WTC11 (cell line): ENCODE results near the gene PRSS56. TPM values are rescaled to one million over a fixed set of nuclear protein-coding genes. Genes with fewer than 3 reads are reported as not detected.

Experiments
- ATAC-seq: fragments of 200-7000 bp; cut with Tn5 transposase; 2 replicates; pipeline ENCODE4 v1.10.0; 2021; ENCODE audit warnings: mild to moderate bottlenecking, moderate library complexity
- CTCF ChIA-PET: fragments of 300-600 bp; sonication (Branson Sonifier 250); formaldehyde crosslinking; loops from one replicate; lab custom pipeline; 2021; ENCODE audit warnings: antibody characterized with exemption; lab: Charles Lee
- POLR2A ChIA-PET: fragments of 350-600 bp; sonication (Branson Sonifier 250); formaldehyde crosslinking; loops from one replicate; lab custom pipeline; 2021; ENCODE audit warnings: antibody characterized with exemption; lab: Charles Lee
- DNase-seq: peaks from one replicate; pipeline ENCODE4 v3.0.0; 2021; ENCODE audit warnings: low spot score
- H3K27ac Mint-ChIP-seq: 2 replicates; pipeline ENCODE4 v1.8.0; 2021; ENCODE audit warnings: mixed read lengths
- H3K27me3 Mint-ChIP-seq: 2 replicates; pipeline ENCODE4 v1.8.0; 2021; ENCODE audit warnings: low read depth, mild to moderate bottlenecking, moderate library complexity, mixed read lengths
- H3K36me3 Mint-ChIP-seq: 2 replicates; pipeline ENCODE4 v1.8.0; 2021; ENCODE audit warnings: mixed read lengths
- H3K4me1 Mint-ChIP-seq: 2 replicates; pipeline ENCODE4 v1.8.0; 2022; ENCODE audit warnings: mixed read lengths
- H3K4me3 Mint-ChIP-seq: 2 replicates; pipeline ENCODE4 v1.8.0; 2021; ENCODE audit warnings: mild to moderate bottlenecking, moderate library complexity, mixed read lengths
- H3K9me3 Mint-ChIP-seq: 2 replicates; pipeline ENCODE4 v1.8.0; 2021; ENCODE audit warnings: mixed read lengths
- CREB1 ChIP-seq: sonication (generic); formaldehyde crosslinking; IDR thresholded peaks from 2 replicates; pipeline ENCODE4 v1.8.0; 2023; ENCODE audit warnings: mild to moderate bottlenecking, missing genetic modification reagents
- CREM ChIP-seq: sonication (generic); formaldehyde crosslinking; IDR thresholded peaks from 2 replicates; pipeline ENCODE4 v1.8.1; 2022; ENCODE audit warnings: mild to moderate bottlenecking, missing genetic modification reagents, moderate library complexity
- EMX1 ChIP-seq: fragments of 250-450 bp; sonication (Bioruptor Pico); IDR thresholded peaks from 2 replicates; pipeline ENCODE4 v1.8.0; 2021; ENCODE audit warnings: mild to moderate bottlenecking
- ESRRA ChIP-seq: sonication (generic); formaldehyde crosslinking; IDR thresholded peaks from 2 replicates; pipeline ENCODE4 v1.8.1; 2022; ENCODE audit warnings: mild to moderate bottlenecking, missing genetic modification reagents, borderline replicate concordance
- ETV6 ChIP-seq: sonication (generic); formaldehyde crosslinking; IDR thresholded peaks from 2 replicates; pipeline ENCODE4 v1.8.1; 2022; ENCODE audit warnings: mild to moderate bottlenecking, missing genetic modification reagents
- FOXP1 ChIP-seq: sonication (generic); formaldehyde crosslinking; IDR thresholded peaks from 2 replicates; pipeline ENCODE4 v1.8.0; 2022; ENCODE audit warnings: missing genetic modification reagents, mild to moderate bottlenecking, moderate library complexity, borderline replicate concordance
- IRF2 ChIP-seq: sonication (generic); formaldehyde crosslinking; IDR thresholded peaks from 2 replicates; pipeline ENCODE4 v1.8.0; 2022; ENCODE audit warnings: low read depth, missing genetic modification reagents, borderline replicate concordance
- NFATC4 ChIP-seq: fragments of 250-450 bp; sonication (Bioruptor Pico); IDR thresholded peaks from 2 replicates; pipeline ENCODE4 v1.9.0; 2021; ENCODE audit warnings: mild to moderate bottlenecking
- NR2C2 ChIP-seq: sonication (generic); formaldehyde crosslinking; IDR thresholded peaks from 2 replicates; pipeline ENCODE4 v1.8.0; 2022; ENCODE audit warnings: mild to moderate bottlenecking, missing genetic modification reagents
- RELA ChIP-seq: sonication (generic); formaldehyde crosslinking; IDR thresholded peaks from 2 replicates; pipeline ENCODE4 v1.8.1; 2022; ENCODE audit warnings: missing genetic modification reagents, mild to moderate bottlenecking, borderline replicate concordance
- SP1 ChIP-seq: sonication (generic); formaldehyde crosslinking; conservative IDR thresholded peaks from 2 replicates; pipeline ENCODE4 v1.8.1; 2022; ENCODE audit warnings: missing genetic modification reagents
- TEAD4 ChIP-seq: sonication (generic); formaldehyde crosslinking; IDR thresholded peaks from 2 replicates; pipeline ENCODE4 v1.8.0; 2022; ENCODE audit warnings: mild to moderate bottlenecking, missing genetic modification reagents
- ZNF138 ChIP-seq: sonication (generic); formaldehyde crosslinking; conservative IDR thresholded peaks from 2 replicates; pipeline ENCODE4 v1.8.1; 2022; ENCODE audit warnings: mild to moderate bottlenecking, moderate library complexity, missing genetic modification reagents
- ZNF232 ChIP-seq: sonication (generic); formaldehyde crosslinking; IDR thresholded peaks from 2 replicates; pipeline ENCODE4 v1.8.0; 2022; ENCODE audit warnings: mild to moderate bottlenecking, missing genetic modification reagents
- total RNA-seq: library from RNA; stranded (reverse); gene quantifications from 3 replicates; pipeline ENCODE4 v1.2.3, GENCODE V29; 2021
- TF ChIP-seq, protein P1 (sequence below): sonication (generic); formaldehyde crosslinking; IDR thresholded peaks from 2 replicates; pipeline ENCODE4 v1.8.1; 2023; ENCODE audit warnings: mild to moderate bottlenecking, moderate library complexity, missing genetic modification reagents
- TF ChIP-seq, protein P2 (sequence below): sonication (generic); formaldehyde crosslinking; IDR thresholded peaks from 2 replicates; pipeline ENCODE4 v1.8.0; 2022; ENCODE audit warnings: mild to moderate bottlenecking, missing genetic modification reagents
- TF ChIP-seq, protein P3 (sequence below): sonication (generic); formaldehyde crosslinking; IDR thresholded peaks from 2 replicates; pipeline ENCODE4 v1.8.0; 2022; ENCODE audit warnings: mild to moderate bottlenecking, missing genetic modification reagents
- TF ChIP-seq, protein P4 (sequence below): sonication (generic); formaldehyde crosslinking; IDR thresholded peaks from 2 replicates; pipeline ENCODE4 v1.8.1; 2022; ENCODE audit warnings: low read depth, mild to moderate bottlenecking, moderate library complexity, missing genetic modification reagents, borderline replicate concordance
- TF ChIP-seq, protein P5 (sequence below): fragments of 200-600 bp; IDR thresholded peaks from 2 replicates; pipeline ENCODE4 v1.8.0; 2022; ENCODE audit warnings: antibody characterized with exemption
- TF ChIP-seq, protein P6 (sequence below): sonication (generic); formaldehyde crosslinking; IDR thresholded peaks from 2 replicates; pipeline ENCODE4 v1.8.1; 2022; ENCODE audit warnings: mild to moderate bottlenecking, moderate library complexity, missing genetic modification reagents
- TF ChIP-seq, protein P7 (sequence below): fragments of 250-450 bp; sonication (Bioruptor Pico); IDR thresholded peaks from 2 replicates; pipeline ENCODE4 v1.9.0; 2021; ENCODE audit warnings: mild to moderate bottlenecking, borderline replicate concordance

PRSS56 gene
- total RNA-seq, 1 experiment from 2014 or later = not detected

DNA sequence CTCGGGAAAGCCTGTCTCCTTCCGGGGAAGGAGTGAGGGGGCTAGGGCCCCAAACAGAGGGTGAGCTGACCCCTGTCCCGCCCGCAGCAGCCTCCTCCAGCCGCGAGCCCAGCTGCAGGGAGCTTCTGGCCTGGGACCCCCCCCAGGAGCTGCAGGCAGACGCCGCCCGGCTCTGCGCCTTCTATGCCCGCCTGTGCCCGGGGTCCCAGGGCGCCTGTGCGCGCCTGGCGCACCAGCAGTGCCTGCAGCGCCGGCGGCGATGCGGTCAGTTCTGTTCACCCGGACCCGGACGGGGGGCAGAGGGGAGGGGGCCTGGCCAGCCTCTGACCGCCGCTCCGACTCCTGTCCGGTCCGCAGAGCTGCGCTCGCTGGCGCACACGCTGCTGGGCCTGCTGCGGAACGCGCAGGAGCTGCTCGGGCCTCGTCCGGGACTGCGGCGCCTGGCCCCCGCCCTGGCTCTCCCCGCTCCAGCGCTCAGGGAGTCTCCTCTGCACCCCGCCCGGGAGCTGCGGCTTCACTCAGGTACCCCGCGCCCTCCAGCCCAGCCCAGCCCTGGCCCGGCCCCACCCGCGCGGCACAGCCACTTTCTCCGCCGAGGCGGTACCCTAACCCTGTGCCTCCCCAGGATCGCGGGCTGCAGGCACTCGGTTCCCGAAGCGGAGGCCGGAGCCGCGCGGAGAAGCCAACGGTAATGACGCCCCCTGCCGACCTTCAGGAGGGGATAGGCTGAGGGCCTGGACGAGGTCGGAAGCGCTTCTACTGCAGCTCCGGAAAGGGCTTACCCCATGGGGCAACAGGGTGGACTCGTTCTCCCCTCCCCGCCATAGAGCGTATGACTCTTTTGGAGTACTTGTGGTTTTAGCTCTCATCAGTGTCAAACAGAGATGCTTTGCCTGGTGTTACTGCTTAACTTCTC is 3.8 kb downstream of the PRSS56 start:
- H3K27ac Mint-ChIP-seq = no peak overlapping the region
- CTCF ChIA-PET = interaction anchor here (0.6 to 6.5 kb wide), 41 partner anchors 9 to 847 kb away, joined by 3 to 104 read pairs (median 4); partner anchors contain the start of genes ALPG, CHRNG, ECEL1 and EIF4E2
- TF ChIP-seq IRF2 (CRISPR knock-in tag) = 0 out of 2 replicates have a peak, but pooled peaks have one; percentile 36
- 0 out of 2 replicates have a peak, but pooled peaks have one; percentile 32 for TF ChIP-seq NR2C2 (CRISPR knock-in tag)
- no peak for TF ChIP-seq NFATC4 (CRISPR knock-in tag)
- TF ChIP-seq ETV6 (CRISPR knock-in tag) = peak; percentile 54; the same call in 1 of the 2 replicates
- TF ChIP-seq, protein P1, sequence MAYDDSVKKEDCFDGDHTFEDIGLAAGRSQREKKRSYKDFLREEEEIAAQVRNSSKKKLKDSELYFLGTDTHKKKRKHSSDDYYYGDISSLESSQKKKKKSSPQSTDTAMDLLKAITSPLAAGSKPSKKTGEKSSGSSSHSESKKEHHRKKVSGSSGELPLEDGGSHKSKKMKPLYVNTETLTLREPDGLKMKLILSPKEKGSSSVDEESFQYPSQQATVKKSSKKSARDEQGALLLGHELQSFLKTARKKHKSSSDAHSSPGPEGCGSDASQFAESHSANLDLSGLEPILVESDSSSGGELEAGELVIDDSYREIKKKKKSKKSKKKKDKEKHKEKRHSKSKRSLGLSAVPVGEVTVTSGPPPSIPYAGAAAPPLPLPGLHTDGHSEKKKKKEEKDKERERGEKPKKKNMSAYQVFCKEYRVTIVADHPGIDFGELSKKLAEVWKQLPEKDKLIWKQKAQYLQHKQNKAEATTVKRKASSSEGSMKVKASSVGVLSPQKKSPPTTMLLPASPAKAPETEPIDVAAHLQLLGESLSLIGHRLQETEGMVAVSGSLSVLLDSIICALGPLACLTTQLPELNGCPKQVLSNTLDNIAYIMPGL = peak; percentile 100
- TF ChIP-seq ZNF138 = no peak
- TF ChIP-seq, protein P2, sequence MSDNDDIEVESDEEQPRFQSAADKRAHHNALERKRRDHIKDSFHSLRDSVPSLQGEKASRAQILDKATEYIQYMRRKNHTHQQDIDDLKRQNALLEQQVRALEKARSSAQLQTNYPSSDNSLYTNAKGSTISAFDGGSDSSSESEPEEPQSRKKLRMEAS = 0 out of 2 replicates have a peak, but pooled peaks have one; percentile 40
- TF ChIP-seq, protein P3, sequence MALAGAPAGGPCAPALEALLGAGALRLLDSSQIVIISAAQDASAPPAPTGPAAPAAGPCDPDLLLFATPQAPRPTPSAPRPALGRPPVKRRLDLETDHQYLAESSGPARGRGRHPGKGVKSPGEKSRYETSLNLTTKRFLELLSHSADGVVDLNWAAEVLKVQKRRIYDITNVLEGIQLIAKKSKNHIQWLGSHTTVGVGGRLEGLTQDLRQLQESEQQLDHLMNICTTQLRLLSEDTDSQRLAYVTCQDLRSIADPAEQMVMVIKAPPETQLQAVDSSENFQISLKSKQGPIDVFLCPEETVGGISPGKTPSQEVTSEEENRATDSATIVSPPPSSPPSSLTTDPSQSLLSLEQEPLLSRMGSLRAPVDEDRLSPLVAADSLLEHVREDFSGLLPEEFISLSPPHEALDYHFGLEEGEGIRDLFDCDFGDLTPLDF = 0 out of 2 replicates have a peak, but pooled peaks have one; percentile 26
- 0 out of 2 replicates have a peak, but pooled peaks have one; percentile 32 for TF ChIP-seq SP1 (CRISPR knock-in tag)
- TF ChIP-seq CREB1 (CRISPR knock-in tag) = 0 out of 2 replicates have a peak, but pooled peaks have one; percentile 20
- 0 out of 2 replicates have a peak, but pooled peaks have one; percentile 31 for TF ChIP-seq CREM (CRISPR knock-in tag)
- no peaks in the 10 kb centered on the region for H3K36me3 Mint-ChIP-seq
- H3K4me3 Mint-ChIP-seq = peak overlapping the region; percentile 52
- peaks cover 52% of the 10 kb centered on the region for H3K27me3 Mint-ChIP-seq
- ATAC-seq (peak; percentile 83), DNase-seq (peak; percentile 84)
- POLR2A ChIA-PET = interaction anchor here (1.7 kb wide), 1 partner anchor 22 kb away, joined by 4 read pairs; no protein-coding TSS in a partner anchor
- H3K4me1 Mint-ChIP-seq = peaks cover 6% of the 10 kb centered on the region; the same call in 1 of the 2 replicates
- no peaks in the 10 kb centered on the region for H3K9me3 Mint-ChIP-seq

DNA sequence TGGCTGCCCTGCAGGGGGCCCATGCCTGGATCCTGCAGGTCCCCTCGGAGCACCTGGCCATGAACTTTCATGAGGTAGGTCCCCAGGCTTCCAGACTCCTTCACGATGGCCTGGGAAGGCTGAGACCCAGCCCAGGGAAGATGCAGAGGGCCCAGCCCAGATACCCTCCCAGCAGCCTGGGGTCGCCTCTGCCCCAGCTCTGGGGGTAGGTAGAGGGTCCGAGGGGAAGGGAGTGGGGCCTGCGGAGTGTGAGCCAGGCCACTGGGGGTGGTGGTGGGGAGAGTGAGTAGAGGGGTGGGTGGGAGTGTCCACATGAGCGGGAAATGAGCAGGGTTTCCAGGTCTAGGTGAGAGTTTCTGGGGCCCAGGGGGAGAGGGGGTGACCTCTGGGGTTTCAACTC is 4.6 kb downstream of the PRSS56 start:
- peaks cover 6% of the 10 kb centered on the region; the same call in 1 of the 2 replicates for H3K4me1 Mint-ChIP-seq
- peaks cover 52% of the 10 kb centered on the region for H3K27me3 Mint-ChIP-seq
- ATAC-seq (no peak), DNase-seq (no peak)
- H3K27ac Mint-ChIP-seq = no peak overlapping the region
- CTCF ChIA-PET = interaction anchor here (1.0 to 6.5 kb wide), 18 partner anchors 9 to 623 kb away, joined by 3 to 104 read pairs (median 11); partner anchors contain the start of genes ALPG, CHRNG, ECEL1 and EIF4E2
- peak overlapping the region; percentile 51; the same call in 1 of the 2 replicates for H3K4me3 Mint-ChIP-seq
- POLR2A ChIA-PET = no interaction called here
- no peaks in the 10 kb centered on the region for H3K9me3 Mint-ChIP-seq
- no peaks in the 10 kb centered on the region for H3K36me3 Mint-ChIP-seq
- TF ChIP-seq RELA (CRISPR knock-in tag) (no peak), ZNF138 (no peak), EMX1 (CRISPR knock-in tag) (no peak), ZNF232 (CRISPR knock-in tag) (no peak), TEAD4 (CRISPR knock-in tag) (no peak), CREB1 (CRISPR knock-in tag) (no peak), FOXP1 (CRISPR knock-in tag) (no peak), ESRRA (no peak)
- TF ChIP-seq, protein P4, sequence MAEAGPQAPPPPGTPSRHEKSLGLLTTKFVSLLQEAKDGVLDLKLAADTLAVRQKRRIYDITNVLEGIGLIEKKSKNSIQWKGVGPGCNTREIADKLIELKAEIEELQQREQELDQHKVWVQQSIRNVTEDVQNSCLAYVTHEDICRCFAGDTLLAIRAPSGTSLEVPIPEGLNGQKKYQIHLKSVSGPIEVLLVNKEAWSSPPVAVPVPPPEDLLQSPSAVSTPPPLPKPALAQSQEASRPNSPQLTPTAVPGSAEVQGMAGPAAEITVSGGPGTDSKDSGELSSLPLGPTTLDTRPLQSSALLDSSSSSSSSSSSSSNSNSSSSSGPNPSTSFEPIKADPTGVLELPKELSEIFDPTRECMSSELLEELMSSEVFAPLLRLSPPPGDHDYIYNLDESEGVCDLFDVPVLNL = no peak
- TF ChIP-seq, protein P5, sequence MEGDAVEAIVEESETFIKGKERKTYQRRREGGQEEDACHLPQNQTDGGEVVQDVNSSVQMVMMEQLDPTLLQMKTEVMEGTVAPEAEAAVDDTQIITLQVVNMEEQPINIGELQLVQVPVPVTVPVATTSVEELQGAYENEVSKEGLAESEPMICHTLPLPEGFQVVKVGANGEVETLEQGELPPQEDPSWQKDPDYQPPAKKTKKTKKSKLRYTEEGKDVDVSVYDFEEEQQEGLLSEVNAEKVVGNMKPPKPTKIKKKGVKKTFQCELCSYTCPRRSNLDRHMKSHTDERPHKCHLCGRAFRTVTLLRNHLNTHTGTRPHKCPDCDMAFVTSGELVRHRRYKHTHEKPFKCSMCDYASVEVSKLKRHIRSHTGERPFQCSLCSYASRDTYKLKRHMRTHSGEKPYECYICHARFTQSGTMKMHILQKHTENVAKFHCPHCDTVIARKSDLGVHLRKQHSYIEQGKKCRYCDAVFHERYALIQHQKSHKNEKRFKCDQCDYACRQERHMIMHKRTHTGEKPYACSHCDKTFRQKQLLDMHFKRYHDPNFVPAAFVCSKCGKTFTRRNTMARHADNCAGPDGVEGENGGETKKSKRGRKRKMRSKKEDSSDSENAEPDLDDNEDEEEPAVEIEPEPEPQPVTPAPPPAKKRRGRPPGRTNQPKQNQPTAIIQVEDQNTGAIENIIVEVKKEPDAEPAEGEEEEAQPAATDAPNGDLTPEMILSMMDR = no peak
- TF ChIP-seq, protein P6, sequence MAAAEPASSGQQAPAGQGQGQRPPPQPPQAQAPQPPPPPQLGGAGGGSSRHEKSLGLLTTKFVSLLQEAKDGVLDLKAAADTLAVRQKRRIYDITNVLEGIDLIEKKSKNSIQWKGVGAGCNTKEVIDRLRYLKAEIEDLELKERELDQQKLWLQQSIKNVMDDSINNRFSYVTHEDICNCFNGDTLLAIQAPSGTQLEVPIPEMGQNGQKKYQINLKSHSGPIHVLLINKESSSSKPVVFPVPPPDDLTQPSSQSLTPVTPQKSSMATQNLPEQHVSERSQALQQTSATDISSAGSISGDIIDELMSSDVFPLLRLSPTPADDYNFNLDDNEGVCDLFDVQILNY (CRISPR knock-in tag) = no peak
- TF ChIP-seq, protein P7, sequence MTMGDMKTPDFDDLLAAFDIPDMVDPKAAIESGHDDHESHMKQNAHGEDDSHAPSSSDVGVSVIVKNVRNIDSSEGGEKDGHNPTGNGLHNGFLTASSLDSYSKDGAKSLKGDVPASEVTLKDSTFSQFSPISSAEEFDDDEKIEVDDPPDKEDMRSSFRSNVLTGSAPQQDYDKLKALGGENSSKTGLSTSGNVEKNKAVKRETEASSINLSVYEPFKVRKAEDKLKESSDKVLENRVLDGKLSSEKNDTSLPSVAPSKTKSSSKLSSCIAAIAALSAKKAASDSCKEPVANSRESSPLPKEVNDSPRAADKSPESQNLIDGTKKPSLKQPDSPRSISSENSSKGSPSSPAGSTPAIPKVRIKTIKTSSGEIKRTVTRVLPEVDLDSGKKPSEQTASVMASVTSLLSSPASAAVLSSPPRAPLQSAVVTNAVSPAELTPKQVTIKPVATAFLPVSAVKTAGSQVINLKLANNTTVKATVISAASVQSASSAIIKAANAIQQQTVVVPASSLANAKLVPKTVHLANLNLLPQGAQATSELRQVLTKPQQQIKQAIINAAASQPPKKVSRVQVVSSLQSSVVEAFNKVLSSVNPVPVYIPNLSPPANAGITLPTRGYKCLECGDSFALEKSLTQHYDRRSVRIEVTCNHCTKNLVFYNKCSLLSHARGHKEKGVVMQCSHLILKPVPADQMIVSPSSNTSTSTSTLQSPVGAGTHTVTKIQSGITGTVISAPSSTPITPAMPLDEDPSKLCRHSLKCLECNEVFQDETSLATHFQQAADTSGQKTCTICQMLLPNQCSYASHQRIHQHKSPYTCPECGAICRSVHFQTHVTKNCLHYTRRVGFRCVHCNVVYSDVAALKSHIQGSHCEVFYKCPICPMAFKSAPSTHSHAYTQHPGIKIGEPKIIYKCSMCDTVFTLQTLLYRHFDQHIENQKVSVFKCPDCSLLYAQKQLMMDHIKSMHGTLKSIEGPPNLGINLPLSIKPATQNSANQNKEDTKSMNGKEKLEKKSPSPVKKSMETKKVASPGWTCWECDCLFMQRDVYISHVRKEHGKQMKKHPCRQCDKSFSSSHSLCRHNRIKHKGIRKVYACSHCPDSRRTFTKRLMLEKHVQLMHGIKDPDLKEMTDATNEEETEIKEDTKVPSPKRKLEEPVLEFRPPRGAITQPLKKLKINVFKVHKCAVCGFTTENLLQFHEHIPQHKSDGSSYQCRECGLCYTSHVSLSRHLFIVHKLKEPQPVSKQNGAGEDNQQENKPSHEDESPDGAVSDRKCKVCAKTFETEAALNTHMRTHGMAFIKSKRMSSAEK (CRISPR knock-in tag) = no peak
